ENCODE measurements around the gene APPL2.
"Not testable (repeated sequence)": the region's sequence is repeated elsewhere in the genome, so short reads cannot be mapped to it uniquely, and the experiment has no call there.

The APPL2 gene

GRCh38 chr12:105189293-105189692 is 46.7 kb downstream of the APPL2 start:
- no peak for DNase-seq

DNA sequence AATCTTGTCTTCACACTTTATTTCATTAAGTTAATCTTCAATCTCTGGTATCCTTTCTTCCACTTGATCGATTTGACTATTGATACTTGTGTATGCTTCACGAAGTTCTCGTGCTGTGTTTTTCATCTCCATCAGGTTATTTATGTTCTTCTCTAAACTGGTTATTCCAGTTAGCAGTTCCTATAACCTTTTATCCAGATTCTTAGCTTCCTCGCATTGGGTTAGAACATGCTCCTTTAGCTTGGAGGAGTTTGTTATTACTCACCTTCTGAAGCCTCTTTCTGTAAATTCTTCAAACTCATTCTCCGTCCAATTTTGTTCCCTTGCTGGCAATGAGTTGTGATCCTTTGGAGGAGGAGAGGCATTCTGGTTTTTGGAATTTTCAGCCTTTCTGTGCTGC is 52.0 kb downstream of the APPL2 start:
- DNase-seq = not testable (repeated sequence)

- DNase-seq = not testable (repeated sequence)
Measured at GRCh38 chr12:105183406-105183805, 52.6 kb downstream of the APPL2 start.

DNA sequence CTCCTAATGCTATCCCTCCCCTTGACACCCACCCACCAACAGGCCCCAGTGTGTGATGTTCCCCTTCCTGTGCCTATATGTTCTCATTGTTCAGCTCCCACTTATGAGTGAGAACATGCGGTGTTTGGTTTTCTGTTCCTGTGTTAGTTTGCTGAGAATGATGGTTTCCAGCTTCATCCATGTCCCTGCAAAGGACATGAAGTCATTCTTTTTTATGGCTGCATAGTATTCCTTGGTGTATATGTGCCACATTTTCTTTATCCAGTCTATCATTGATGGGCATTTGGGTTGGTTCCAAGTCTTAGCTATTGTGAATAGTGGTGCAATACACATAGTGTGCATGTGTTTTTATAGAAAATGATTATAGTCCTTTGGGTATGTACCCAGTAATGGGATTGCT is 56.9 kb downstream of the APPL2 start:
- not testable (repeated sequence) for DNase-seq

- no peak for DNase-seq
Measured at GRCh38 chr12:105177208-105177607, 58.8 kb downstream of the APPL2 start.

DNA sequence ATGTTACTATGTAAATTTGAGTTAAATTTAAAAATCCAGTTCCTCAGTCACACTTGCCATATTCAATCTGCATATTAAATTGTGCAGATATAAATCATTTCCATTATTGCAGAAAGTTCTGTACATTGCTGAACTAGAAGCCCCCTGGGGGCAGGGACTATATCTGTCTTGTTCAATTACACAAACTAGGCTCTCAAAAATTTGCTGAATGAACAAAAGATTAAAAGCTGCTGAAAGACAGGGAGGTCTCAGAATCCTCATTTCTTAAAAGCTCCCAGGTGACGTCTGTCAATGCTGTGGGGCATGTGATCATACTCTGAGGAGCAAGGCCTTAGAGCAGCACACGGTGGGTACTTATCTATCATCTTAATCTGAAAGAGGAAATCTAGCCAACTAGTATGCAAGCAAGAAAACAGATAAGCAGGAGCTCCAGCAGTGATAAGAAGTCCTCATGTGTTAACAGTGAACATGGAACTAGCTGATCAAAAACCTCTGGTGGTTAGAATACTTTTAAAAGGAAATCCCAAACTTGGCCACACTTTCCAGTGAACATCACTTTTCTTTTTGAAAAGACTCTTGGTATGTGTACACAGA is 60.5 kb downstream of the APPL2 start:
- no peak for DNase-seq

DNA sequence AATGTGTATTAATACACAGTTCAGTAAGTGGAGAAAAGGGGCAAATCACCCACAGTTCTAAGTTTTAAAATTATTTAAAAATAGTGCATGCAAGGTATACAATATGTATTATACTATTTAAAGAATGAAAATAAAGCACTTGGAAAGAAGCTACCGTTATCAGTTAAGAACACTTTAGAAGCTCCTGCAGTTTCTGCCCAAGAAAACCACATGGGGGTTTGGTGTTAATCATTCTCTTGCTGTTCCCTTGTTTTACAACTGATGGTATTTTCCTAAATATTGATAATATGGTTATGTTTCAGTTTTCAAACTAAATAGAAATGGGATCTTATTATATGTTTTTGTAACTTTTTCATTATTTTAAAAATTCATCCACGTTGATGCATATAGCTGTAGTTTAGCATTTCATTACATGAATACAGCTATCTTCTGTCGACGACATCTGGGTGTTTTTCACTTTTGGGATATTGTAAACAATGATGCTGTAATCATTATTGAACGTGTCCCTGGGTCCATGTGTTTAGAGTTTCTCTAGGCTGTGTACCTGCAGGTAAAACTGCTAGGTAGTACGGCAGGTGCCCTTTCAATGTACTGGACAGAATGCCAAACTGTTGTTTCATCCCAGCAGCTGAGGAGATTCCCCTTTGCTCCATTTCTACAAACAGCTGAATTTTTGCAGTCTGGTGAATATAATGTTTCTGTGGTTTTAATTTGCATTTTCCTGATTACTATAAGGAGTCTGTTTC is 64.1 kb downstream of the APPL2 start:
- DNase-seq = no peak

- DNase-seq = no peak
Measured at GRCh38 chr12:105170139-105170538, 65.8 kb downstream of the APPL2 start.

- no peak for DNase-seq
Measured at GRCh38 chr12:105168006-105168405, 68.0 kb downstream of the APPL2 start.

GRCh38 chr12:105167346-105167745 is 68.6 kb downstream of the APPL2 start:
- no peak for DNase-seq

DNA sequence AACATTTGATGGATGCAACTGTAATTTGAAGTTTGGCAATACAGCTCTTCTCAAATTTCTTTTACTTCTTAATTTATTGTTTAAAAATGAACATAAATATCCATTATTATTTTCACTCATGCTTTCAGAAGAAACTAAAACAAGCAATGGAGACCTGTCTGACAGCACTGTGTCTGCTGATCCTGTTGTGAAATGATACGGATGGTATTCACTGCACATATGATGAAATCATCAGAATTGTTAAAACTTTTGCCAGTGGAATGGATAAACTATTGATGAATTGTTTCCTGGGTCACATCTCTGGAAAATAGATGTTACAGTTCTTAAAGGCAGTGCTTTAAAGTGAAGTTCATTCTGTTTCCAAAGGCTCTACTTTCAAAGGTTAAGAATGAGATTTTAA is 69.2 kb downstream of the APPL2 start:
- no peak for DNase-seq

- DNase-seq = no peak
Measured at GRCh38 chr12:105164068-105164467, 71.9 kb downstream of the APPL2 start.

- no peak for DNase-seq
Measured at GRCh38 chr12:105162174-105162573, 73.8 kb downstream of the APPL2 start.

DNA sequence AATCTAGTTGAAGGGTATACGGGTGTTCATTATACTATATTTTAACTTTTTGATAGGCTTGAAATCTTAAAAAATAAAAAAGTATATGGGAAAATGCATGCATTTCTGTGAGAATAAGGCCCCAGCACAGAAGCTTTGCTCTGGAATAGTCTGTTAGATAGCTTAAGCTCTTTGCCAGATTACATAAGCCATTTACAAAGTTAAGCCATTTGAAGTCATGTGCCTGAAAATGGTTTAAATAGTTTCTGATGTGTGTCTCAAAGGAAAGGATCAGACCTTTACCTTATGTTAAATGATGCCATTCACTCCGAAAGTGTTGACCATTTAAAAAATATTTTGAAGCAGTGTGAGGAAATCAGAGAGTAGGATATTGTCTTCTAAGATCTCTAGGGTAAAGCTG is 77.1 kb downstream of the APPL2 start:
- no peak for DNase-seq

DNA sequence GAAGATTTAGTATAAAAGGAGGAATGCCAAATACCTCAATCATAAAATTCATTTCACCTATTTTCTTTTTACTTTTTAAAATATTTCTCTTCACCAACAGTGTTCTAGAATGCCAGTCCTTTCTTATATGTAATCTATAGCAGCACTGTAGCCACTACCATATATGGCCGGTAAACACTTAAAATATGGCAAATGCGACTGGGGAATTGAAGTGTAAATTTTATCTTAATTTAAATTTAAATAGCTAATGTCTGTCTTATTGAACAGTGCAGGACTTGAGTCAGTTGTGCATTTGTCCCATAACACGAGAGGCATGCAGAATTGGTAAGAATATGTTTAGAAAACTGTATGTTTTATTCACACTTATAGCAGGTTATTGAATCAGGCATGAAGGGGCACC is 78.4 kb downstream of the APPL2 start:
- DNase-seq = no peak

GRCh38 chr12:105156260-105156659 is 79.7 kb downstream of the APPL2 start:
- no peak for DNase-seq

GRCh38 chr12:105142259-105142658 is 93.7 kb downstream of the APPL2 start:
- DNase-seq = no peak

- no peak for DNase-seq
Measured at GRCh38 chr12:105141320-105141922, 94.6 kb downstream of the APPL2 start.

GRCh38 chr12:105138248-105138647 is 97.7 kb downstream of the APPL2 start:
- DNase-seq = no peak
